Measurements from ENCODE around the gene DHRS4L2.
"Not testable (repeated sequence)": the region's sequence is repeated elsewhere in the genome, so short reads cannot be mapped to it uniquely, and the experiment has no call there.

DNA sequence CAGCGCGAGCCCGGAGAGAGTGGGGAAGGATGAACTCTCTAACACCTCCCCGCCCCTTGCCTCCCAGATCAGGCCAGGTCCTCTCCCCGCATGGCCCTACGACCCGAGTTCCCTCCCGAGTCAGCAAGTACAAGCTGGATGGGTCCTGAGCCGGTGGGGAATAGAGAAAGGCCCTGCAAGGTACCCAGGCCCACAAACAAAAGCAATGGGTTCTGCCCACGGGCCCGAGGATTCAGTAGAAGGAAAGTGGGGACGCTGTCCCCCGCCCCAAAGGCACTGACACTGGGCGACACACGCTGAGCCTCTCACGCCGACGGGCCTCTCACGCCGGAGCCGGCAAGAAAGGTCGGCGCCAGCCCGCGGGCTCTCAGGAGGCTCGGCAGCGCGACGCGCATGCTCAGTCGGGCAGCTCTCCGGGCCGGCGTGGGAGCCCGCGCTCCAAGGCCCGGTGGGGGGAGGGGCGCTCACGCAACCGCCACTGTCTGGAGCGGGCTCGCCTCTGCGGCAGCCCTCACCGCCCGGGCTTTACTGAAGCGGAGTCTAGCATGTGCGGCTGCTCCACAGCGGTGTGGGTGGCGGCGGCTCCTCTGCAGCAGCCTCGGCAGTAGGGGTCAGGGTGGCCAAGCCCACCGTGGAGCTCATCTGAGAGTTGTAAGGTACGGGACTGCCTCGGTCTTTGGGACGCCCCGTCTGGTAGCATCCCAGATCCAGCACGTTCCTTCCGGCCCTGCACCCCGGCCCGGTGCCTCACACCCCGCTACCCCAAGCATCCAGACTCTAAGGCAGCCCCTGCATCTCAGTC, 19.0 kb upstream of the DHRS4L2 start:
- not testable (repeated sequence) for TF ChIP-seq MYC (IDR thresholded peaks at IDR 0.05; ENCODE audit: low read depth, low read length); FOS (IDR thresholded peaks at IDR 0.05; ENCODE audit: borderline replicate concordance, insufficient read depth, low read length); POLR2AphosphoS5 (IDR thresholded peaks at IDR 0.05; ENCODE audit: insufficient read depth, low read depth, low read length); EZH2 (IDR thresholded peaks at IDR 0.05; ENCODE audit: borderline replicate concordance, low read depth, low read length, severe bottlenecking); POLR2A (IDR thresholded peaks at IDR 0.05; ENCODE audit: low read depth, low read length); JUN (IDR thresholded peaks at IDR 0.05; ENCODE audit: borderline replicate concordance, insufficient read depth, insufficient read length, low read depth); GATA2 (IDR thresholded peaks at IDR 0.05; ENCODE audit: insufficient read depth, insufficient read length, low read depth, low read length)
- TF ChIP-seq, protein P1, sequence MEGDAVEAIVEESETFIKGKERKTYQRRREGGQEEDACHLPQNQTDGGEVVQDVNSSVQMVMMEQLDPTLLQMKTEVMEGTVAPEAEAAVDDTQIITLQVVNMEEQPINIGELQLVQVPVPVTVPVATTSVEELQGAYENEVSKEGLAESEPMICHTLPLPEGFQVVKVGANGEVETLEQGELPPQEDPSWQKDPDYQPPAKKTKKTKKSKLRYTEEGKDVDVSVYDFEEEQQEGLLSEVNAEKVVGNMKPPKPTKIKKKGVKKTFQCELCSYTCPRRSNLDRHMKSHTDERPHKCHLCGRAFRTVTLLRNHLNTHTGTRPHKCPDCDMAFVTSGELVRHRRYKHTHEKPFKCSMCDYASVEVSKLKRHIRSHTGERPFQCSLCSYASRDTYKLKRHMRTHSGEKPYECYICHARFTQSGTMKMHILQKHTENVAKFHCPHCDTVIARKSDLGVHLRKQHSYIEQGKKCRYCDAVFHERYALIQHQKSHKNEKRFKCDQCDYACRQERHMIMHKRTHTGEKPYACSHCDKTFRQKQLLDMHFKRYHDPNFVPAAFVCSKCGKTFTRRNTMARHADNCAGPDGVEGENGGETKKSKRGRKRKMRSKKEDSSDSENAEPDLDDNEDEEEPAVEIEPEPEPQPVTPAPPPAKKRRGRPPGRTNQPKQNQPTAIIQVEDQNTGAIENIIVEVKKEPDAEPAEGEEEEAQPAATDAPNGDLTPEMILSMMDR (IDR thresholded peaks at IDR 0.05; ENCODE audit: extremely low read depth in 1 of 2, insufficient read depth in 1 of 2, low read depth in 1 of 2, low read length in 2 of 2) = not testable (repeated sequence)
- TF ChIP-seq, protein P2, sequence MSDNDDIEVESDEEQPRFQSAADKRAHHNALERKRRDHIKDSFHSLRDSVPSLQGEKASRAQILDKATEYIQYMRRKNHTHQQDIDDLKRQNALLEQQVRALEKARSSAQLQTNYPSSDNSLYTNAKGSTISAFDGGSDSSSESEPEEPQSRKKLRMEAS (IDR thresholded peaks at IDR 0.05; ENCODE audit: insufficient read depth, insufficient read length) = not testable (repeated sequence)
